Endothelial cell of umbilical vein (primary cell): ENCODE measurements around the gene F2. TPM values are rescaled to one million over a fixed set of nuclear protein-coding genes. Genes with fewer than 3 reads are reported as not detected.

Source experiments
- BruUV-seq: library from RNA; stranded (reverse); fragments of 400-500 nt; replicated peaks from 2 replicates; lab custom pipeline; 2021; lab: Mats Ljungman, UMichigan
- CTCF ChIA-PET: fragments of 300-600, 350-600 bp; sonication (Branson Sonifier 250); formaldehyde crosslinking; loops from one replicate; lab custom pipeline; 2021; ENCODE audit warnings: antibody characterized with exemption, inconsistent platforms; lab: Charles Lee
- POLR2A ChIA-PET: fragments of 300-600, 350-600 bp; sonication (Branson Sonifier 250); formaldehyde crosslinking; loops from one replicate; lab custom pipeline; 2021; ENCODE audit warnings: antibody characterized with exemption, inconsistent platforms; lab: Charles Lee
- DNase-seq: peaks from one replicate; pipeline ENCODE4 v3.0.0-alpha.2; 2011; ENCODE audit warnings: low read depth, low spot score
- FAIRE-seq: peaks from 2 replicates; lab custom pipeline; 2011; peaks lifted over from hg19 to GRCh38; lab: Jason Lieb, UNC
- H2AFZ ChIP-seq: 2 replicates; pipeline ENCODE4 v1.6.0; 2012; ENCODE audit warnings: low read depth, low read length, control low read depth, inconsistent platforms
- H3K27ac ChIP-seq: 2 replicates; pipeline ENCODE4 v1.5.1; 2011; ENCODE audit warnings: low read depth, mild to moderate bottlenecking, control low read depth, low read length, moderate library complexity; ENCODE audit not compliant: insufficient read depth
- H3K27me3 ChIP-seq, 2 experiments: 2 replicates each; pipeline versions ENCODE4 v1.6.0 to v1.6.1; 2011; ENCODE audit warnings: low read length in 2 of 2, mixed read lengths in 1 of 2; ENCODE audit not compliant: control insufficient read depth in 2 of 2, insufficient read depth in 2 of 2
- H3K36me3 ChIP-seq, 2 experiments: 2 replicates in 1 of 2; 3 replicates in 1 of 2; pipeline ENCODE4 v1.5.1; 2011; ENCODE audit warnings: low read length in 2 of 2, mild to moderate bottlenecking in 1 of 2, moderate library complexity in 1 of 2; ENCODE audit not compliant: control insufficient read depth in 2 of 2, insufficient read depth in 2 of 2; ENCODE audit errors: extremely low read depth in 1 of 2
- H3K4me1 ChIP-seq: 3 replicates; pipeline ENCODE4 v1.5.1; 2011; ENCODE audit warnings: mild to moderate bottlenecking, low read length; ENCODE audit not compliant: control insufficient read depth, insufficient read depth; ENCODE audit errors: extremely low read depth
- H3K4me2 ChIP-seq: 2 replicates; pipeline ENCODE4 v1.6.1; 2011; ENCODE audit warnings: low read length, control low read depth, mixed read lengths; ENCODE audit not compliant: insufficient read depth
- H3K4me3 ChIP-seq, 3 experiments: fragments of 200-600 bp in 1 of 3; sonication (generic), shearing (Covaris generic) in 1 of 3; replicated peaks in 1 of 3; 2 replicates each; pipeline ENCODE4 v1.5.1; 2011 to 2016; ENCODE audit warnings: control low read depth in 3 of 3, low read length in 3 of 3, mild to moderate bottlenecking in 2 of 3, inconsistent platforms in 1 of 3, low read depth in 1 of 3, moderate library complexity in 1 of 3; ENCODE audit not compliant: insufficient read depth in 1 of 3
- H3K79me2 ChIP-seq: 2 replicates; pipeline ENCODE4 v1.6.0; 2012; ENCODE audit warnings: low read length, inconsistent platforms; ENCODE audit not compliant: control insufficient read depth, insufficient read depth
- H3K9ac ChIP-seq: replicated peaks from 2 replicates; pipeline ENCODE3; 2011; ENCODE audit warnings: low read length, control low read depth; ENCODE audit not compliant: insufficient read depth; ENCODE audit errors: extremely low read depth
- H3K9me1 ChIP-seq: replicated peaks from 3 replicates; pipeline ENCODE4 v1.6.0; 2011; ENCODE audit warnings: mild to moderate bottlenecking, low read length; ENCODE audit not compliant: control insufficient read depth, insufficient read depth; ENCODE audit errors: extremely low read depth
- H3K9me3 ChIP-seq: replicated peaks from 2 replicates; pipeline ENCODE4 v1.5.1; 2012; ENCODE audit warnings: low read length, inconsistent platforms; ENCODE audit not compliant: control insufficient read depth, insufficient read depth
- H4K20me1 ChIP-seq: replicated peaks from 2 replicates; pipeline ENCODE3; 2011; ENCODE audit warnings: mild to moderate bottlenecking, low read length; ENCODE audit not compliant: control insufficient read depth, insufficient read depth; ENCODE audit errors: extremely low read depth
- EZH2 ChIP-seq: IDR thresholded peaks from 2 replicates; pipeline ENCODE4 v1.6.1; 2012; ENCODE audit warnings: borderline replicate concordance, low read depth, mild to moderate bottlenecking, moderate library complexity, low read length, inconsistent platforms; ENCODE audit not compliant: severe bottlenecking
- FOS ChIP-seq: IDR thresholded peaks from 2 replicates; pipeline ENCODE4 v1.6.1; 2011; ENCODE audit warnings: mild to moderate bottlenecking, low read length, moderate library complexity, borderline replicate concordance; ENCODE audit not compliant: insufficient read depth
- GATA2 ChIP-seq: IDR thresholded peaks from 2 replicates; pipeline ENCODE4 v1.7.0; 2011; ENCODE audit warnings: low read depth, mild to moderate bottlenecking, moderate library complexity, mixed read lengths, low read length; ENCODE audit not compliant: insufficient read length, insufficient read depth
- JUN ChIP-seq: IDR thresholded peaks from 2 replicates; pipeline ENCODE4 v1.6.1; 2011; ENCODE audit warnings: borderline replicate concordance, low read depth; ENCODE audit not compliant: insufficient read length, insufficient read depth
- MAX ChIP-seq: IDR thresholded peaks from 2 replicates; pipeline ENCODE4 v1.6.1; 2011; ENCODE audit not compliant: insufficient read depth, insufficient read length
- MYC ChIP-seq: IDR thresholded peaks from one replicate; pipeline ENCODE4 v1.6.1; 2011; ENCODE audit warnings: mild to moderate bottlenecking, low read depth, low read length
- POLR2AphosphoS5 ChIP-seq: IDR thresholded peaks from 2 replicates; pipeline ENCODE4 v1.6.1; 2012; ENCODE audit warnings: low read depth, mild to moderate bottlenecking, control low read depth, low read length, moderate library complexity; ENCODE audit not compliant: insufficient read depth
- dilution Hi-C: fragments of 300-500 bp; cut with MboI; formaldehyde crosslinking; loops from one replicate; pipeline ENCODE4 v1.15.0; 2019; ENCODE audit warnings: low sequenced_read_pairs; ENCODE audit not compliant: extremely low pct_ligation_motif_present
- intact Hi-C: fragments of 100-400 bp; cut with micrococcal nuclease; formaldehyde crosslinking; loops from one replicate; pipeline ENCODE4 v1.10.0; 2022
- polyA plus RNA-seq, 4 experiments: library from polyadenylated mRNA; depleted of rRNA in 3 of 4; stranded (reverse) in 3 of 4; unstranded in 1 of 4; fragments of >200 nt; gene quantifications; 2 replicates each; pipeline versions ENCODE4 v1.2.1 to v1.2.3, GENCODE V29; 2011 to 2012; ENCODE audit warnings: missing spikeins in 1 of 4
- total RNA-seq: library from RNA; stranded (reverse); gene quantifications from 2 replicates; pipeline ENCODE4 v1.2.3, GENCODE V29; 2021
- TF ChIP-seq, protein P1 (sequence below), 2 donors: IDR thresholded peaks; 1 replicate in 1 of 2; 2 replicates in 1 of 2; pipeline ENCODE4 v1.5.1; 2011; ENCODE audit warnings: low read length in 2 of 2, mild to moderate bottlenecking in 2 of 2, moderate library complexity in 2 of 2, control low read depth in 1 of 2, inconsistent platforms in 1 of 2, low read depth in 1 of 2; ENCODE audit not compliant: insufficient read depth in 1 of 2; ENCODE audit errors: extremely low read depth in 1 of 2

Gene F2
- total and polyA plus RNA-seq, 2 donors (not counting 3 experiments of a cell fraction or from before 2014, with no cell fraction given): 0.04 TPM; not detected in 1

- no peaks in the 10 kb centered on the region for H3K9me3 ChIP-seq
- H3K27me3 ChIP-seq: no peaks in the 10 kb centered on the region
- H3K9me1 ChIP-seq: no peaks in the 10 kb centered on the region
- no peak overlapping the region for H2AFZ ChIP-seq
- CTCF ChIA-PET: interaction anchor here (1.4 kb wide), 1 partner anchor 15 kb away, joined by 3 read pairs; no protein-coding TSS in a partner anchor
- H3K4me1 ChIP-seq: peaks cover 3% of the 10 kb centered on the region
- FAIRE-seq: no peak
- POLR2A ChIA-PET: no interaction called here
- no peak overlapping the region for H3K9ac ChIP-seq
- H3K79me2 ChIP-seq: no peaks in the 10 kb centered on the region
- no peaks in the 10 kb centered on the region for H4K20me1 ChIP-seq
- TF ChIP-seq FOS (no peak), MYC (no peak), MAX (no peak), POLR2AphosphoS5 (no peak)
- H3K4me2 ChIP-seq: no peak overlapping the region
- intact Hi-C loops (no loop called here), dilution Hi-C loops (no loop called here)
- H3K27ac ChIP-seq: no peak overlapping the region
- DNase-seq: no peak
- no peaks in the 10 kb centered on the region for H3K36me3 ChIP-seq
- BruUV-seq: no TSS peak
- no peak overlapping the region for H3K4me3 ChIP-seq
Measured at GRCh38 chr11:46721286-46721685, 2.3 kb downstream of the F2 start.

- Histone ChIP-seq H3K27ac (no peak overlapping the region), H2AFZ (no peak overlapping the region), H3K9me3 (no peaks in the 10 kb centered on the region), H3K79me2 (no peaks in the 10 kb centered on the region), H4K20me1 (no peaks in the 10 kb centered on the region), H3K27me3 (no peaks in the 10 kb centered on the region), H3K9me1 (no peaks in the 10 kb centered on the region), H3K36me3 (no peaks in the 10 kb centered on the region), H3K4me2 (no peak overlapping the region), H3K4me3 (no peak overlapping the region), H3K4me1 (peaks cover 3% of the 10 kb centered on the region), H3K9ac (no peak overlapping the region)
- ChIA-PET POLR2A (no interaction called here), CTCF (no interaction called here)
- DNase-seq (no peak), FAIRE-seq (no peak)
- no peak for TF ChIP-seq POLR2AphosphoS5
- TF ChIP-seq MYC: no peak
- TF ChIP-seq MAX: no peak
- no peak for TF ChIP-seq EZH2
- no peak for TF ChIP-seq JUN
- no peak for TF ChIP-seq GATA2
- TF ChIP-seq, protein P1, sequence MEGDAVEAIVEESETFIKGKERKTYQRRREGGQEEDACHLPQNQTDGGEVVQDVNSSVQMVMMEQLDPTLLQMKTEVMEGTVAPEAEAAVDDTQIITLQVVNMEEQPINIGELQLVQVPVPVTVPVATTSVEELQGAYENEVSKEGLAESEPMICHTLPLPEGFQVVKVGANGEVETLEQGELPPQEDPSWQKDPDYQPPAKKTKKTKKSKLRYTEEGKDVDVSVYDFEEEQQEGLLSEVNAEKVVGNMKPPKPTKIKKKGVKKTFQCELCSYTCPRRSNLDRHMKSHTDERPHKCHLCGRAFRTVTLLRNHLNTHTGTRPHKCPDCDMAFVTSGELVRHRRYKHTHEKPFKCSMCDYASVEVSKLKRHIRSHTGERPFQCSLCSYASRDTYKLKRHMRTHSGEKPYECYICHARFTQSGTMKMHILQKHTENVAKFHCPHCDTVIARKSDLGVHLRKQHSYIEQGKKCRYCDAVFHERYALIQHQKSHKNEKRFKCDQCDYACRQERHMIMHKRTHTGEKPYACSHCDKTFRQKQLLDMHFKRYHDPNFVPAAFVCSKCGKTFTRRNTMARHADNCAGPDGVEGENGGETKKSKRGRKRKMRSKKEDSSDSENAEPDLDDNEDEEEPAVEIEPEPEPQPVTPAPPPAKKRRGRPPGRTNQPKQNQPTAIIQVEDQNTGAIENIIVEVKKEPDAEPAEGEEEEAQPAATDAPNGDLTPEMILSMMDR (IDR thresholded peaks at IDR 0.05; ENCODE audit: extremely low read depth in 1 of 2, insufficient read depth in 1 of 2, low read depth in 1 of 2, low read length in 2 of 2): no peak
- BruUV-seq: no TSS peak
- intact Hi-C loops (no loop called here), dilution Hi-C loops (no loop called here)
Measured at GRCh38 chr11:46722566-46723358, 3.7 kb downstream of the F2 start.
